Cardiac muscle cell (in vitro differentiated cells and primary cell): ENCODE data around the gene GUCA2B. TPM values are rescaled to one million over a fixed set of nuclear protein-coding genes. Genes with fewer than 3 reads are reported as not detected.

Experiments
- DNase-seq, 2 donors: peaks; one replicate each; pipeline versions ENCODE4 v3.0.0 to v3.0.0-alpha.2; 2010 to 2017; ENCODE audit warnings: low read depth in 1 of 2, low spot score in 1 of 2
- H3K27ac ChIP-seq: fragments of 200-600 bp; sonication (generic); 2 replicates; pipeline ENCODE4 v1.5.1; 2016
- H3K27me3 ChIP-seq: fragments of 200-600 bp; sonication (generic); 2 replicates; pipeline ENCODE4 v1.6.0; 2016; ENCODE audit warnings: control low read depth
- H3K36me3 ChIP-seq: fragments of 200-600 bp; sonication (generic); 2 replicates; pipeline ENCODE4 v1.5.1; 2016; ENCODE audit warnings: control low read depth
- H3K4me1 ChIP-seq: fragments of 200-600 bp; sonication (generic); 2 replicates; pipeline ENCODE4 v1.8.1; 2017; ENCODE audit warnings: low read depth, mild to moderate bottlenecking, mixed run types
- H3K4me3 ChIP-seq: fragments of 200-600 bp; sonication (generic); 2 replicates; pipeline ENCODE4 v1.5.1; 2016; ENCODE audit warnings: mild to moderate bottlenecking
- H3K9me3 ChIP-seq: fragments of 200-600 bp; sonication (generic); 2 replicates; pipeline ENCODE4 v1.5.1; 2017; ENCODE audit warnings: low read depth, mild to moderate bottlenecking, control low read depth
- polyA plus RNA-seq: library from polyadenylated mRNA; unstranded; fragments of >200 nt; fragmentation: Nextera tagmentation; extraction: Ambion mirVana; gene quantifications from 2 replicates; pipeline ENCODE4 v1.2.1, GENCODE V29; 2016
- total RNA-seq: library from RNA; depleted of rRNA; stranded (reverse); fragments of >200 nt; gene quantifications from 2 replicates; pipeline ENCODE4 v1.2.3, GENCODE V29; 2016
- TF ChIP-seq, protein P1 (sequence below): IDR thresholded peaks from 2 replicates; pipeline ENCODE4 v1.5.1; 2012; ENCODE audit warnings: low read depth, mild to moderate bottlenecking, low read length

The GUCA2B gene
- total and polyA plus RNA-seq, 2 experiments from 2014 or later: not detected

- TF ChIP-seq, protein P1, sequence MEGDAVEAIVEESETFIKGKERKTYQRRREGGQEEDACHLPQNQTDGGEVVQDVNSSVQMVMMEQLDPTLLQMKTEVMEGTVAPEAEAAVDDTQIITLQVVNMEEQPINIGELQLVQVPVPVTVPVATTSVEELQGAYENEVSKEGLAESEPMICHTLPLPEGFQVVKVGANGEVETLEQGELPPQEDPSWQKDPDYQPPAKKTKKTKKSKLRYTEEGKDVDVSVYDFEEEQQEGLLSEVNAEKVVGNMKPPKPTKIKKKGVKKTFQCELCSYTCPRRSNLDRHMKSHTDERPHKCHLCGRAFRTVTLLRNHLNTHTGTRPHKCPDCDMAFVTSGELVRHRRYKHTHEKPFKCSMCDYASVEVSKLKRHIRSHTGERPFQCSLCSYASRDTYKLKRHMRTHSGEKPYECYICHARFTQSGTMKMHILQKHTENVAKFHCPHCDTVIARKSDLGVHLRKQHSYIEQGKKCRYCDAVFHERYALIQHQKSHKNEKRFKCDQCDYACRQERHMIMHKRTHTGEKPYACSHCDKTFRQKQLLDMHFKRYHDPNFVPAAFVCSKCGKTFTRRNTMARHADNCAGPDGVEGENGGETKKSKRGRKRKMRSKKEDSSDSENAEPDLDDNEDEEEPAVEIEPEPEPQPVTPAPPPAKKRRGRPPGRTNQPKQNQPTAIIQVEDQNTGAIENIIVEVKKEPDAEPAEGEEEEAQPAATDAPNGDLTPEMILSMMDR: no peak
- Histone ChIP-seq H3K36me3 (no peaks in the 10 kb centered on the region), H3K4me1 (peaks cover 20% of the 10 kb centered on the region), H3K4me3 (no peak overlapping the region), H3K27ac (peak overlapping the region; percentile 65), H3K27me3 (no peaks in the 10 kb centered on the region), H3K9me3 (no peaks in the 10 kb centered on the region)
- peak in 1 of 2 donors; percentile 44 for DNase-seq
Observed at GRCh38 chr1:42178249-42178648, 25.0 kb downstream of the GUCA2B start.

- Histone ChIP-seq H3K27ac (peak overlapping the region; percentile 65), H3K9me3 (no peaks in the 10 kb centered on the region), H3K4me1 (peaks cover 20% of the 10 kb centered on the region), H3K27me3 (no peaks in the 10 kb centered on the region), H3K36me3 (no peaks in the 10 kb centered on the region), H3K4me3 (no peak overlapping the region)
- peak in 1 of 2 donors; percentile 89 for DNase-seq
- TF ChIP-seq, protein P1: no peak
Observed at GRCh38 chr1:42179275-42179674, 26.1 kb downstream of the GUCA2B start.

DNA sequence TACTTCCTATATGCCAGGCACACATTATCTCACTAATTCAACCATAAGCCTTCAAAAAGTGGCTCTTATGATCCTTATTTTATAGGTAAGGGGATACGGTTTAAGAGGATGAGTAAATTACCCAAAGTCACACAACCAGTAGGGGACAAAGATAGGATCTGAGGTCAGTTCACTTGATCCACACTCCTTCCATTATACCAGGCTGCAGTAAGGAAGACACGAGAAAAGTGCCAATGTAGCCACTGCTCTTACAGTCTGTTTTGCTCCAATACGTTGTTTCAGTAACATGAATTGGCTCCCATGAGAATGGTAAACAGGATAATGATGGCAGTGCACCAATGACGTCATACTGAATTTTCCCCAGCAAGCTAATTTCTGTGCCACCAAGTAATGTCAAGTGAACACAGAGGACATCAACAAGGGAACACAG, 26.7 kb downstream of the GUCA2B start:
- no peak for DNase-seq
- Histone ChIP-seq H3K27ac (peak overlapping the region; percentile 65), H3K9me3 (no peaks in the 10 kb centered on the region), H3K27me3 (no peaks in the 10 kb centered on the region), H3K4me1 (peaks cover 16% of the 10 kb centered on the region), H3K36me3 (no peaks in the 10 kb centered on the region), H3K4me3 (no peak overlapping the region)
- TF ChIP-seq, protein P1: no peak

DNA sequence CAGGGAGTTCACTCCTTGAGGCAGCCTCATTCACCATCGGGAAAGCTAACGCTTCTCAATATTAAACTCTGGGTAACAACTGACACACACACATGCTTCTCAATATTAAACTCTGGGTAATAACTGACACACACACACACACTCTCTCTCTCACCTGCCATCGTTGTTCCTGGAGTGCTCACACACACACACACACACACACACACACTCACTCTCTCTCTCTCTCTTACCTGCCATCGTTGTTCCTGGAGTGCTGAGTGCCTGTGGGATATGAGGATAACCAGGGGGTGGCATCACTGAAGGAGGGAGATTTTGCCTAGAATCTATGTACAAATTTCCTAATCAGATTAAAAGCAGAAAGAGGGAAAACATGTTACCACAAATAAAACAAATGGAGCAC, 28.5 kb downstream of the GUCA2B start:
- TF ChIP-seq, protein P1: no peak

GRCh38 chr1:42183210-42183956, 30.2 kb downstream of the GUCA2B start:
- H3K36me3 ChIP-seq: peaks cover 2% of the 10 kb centered on the region
- no peak for DNase-seq
- TF ChIP-seq, protein P1: no peak

More for the DNA sequence above, 28.5 kb downstream of the GUCA2B start:
- no peaks in the 10 kb centered on the region for H3K9me3 ChIP-seq
- H3K4me3 ChIP-seq: no peak overlapping the region
- no peak for DNase-seq
- no peak overlapping the region for H3K27ac ChIP-seq
- no peaks in the 10 kb centered on the region for H3K27me3 ChIP-seq
- no peaks in the 10 kb centered on the region for H3K36me3 ChIP-seq
- H3K4me1 ChIP-seq: peaks cover 13% of the 10 kb centered on the region

More at GRCh38 chr1:42183210-42183956, 30.2 kb downstream of the GUCA2B start:
- Histone ChIP-seq H3K9me3 (no peaks in the 10 kb centered on the region), H3K4me1 (peaks cover 9% of the 10 kb centered on the region), H3K4me3 (no peak overlapping the region), H3K27me3 (no peaks in the 10 kb centered on the region), H3K27ac (peak overlapping the region; percentile 21)
